Fibroblast of skin of abdomen (primary cell): ENCODE results near the gene MRPL33. TPM values are rescaled to one million over a fixed set of nuclear protein-coding genes. Genes with fewer than 3 reads are reported as not detected.

Experiments used
- DNase-seq: peaks from one replicate; pipeline ENCODE4 v3.0.0-alpha.2; 2013
- polyA plus RNA-seq, 2 experiments: library from polyadenylated mRNA; unstranded; fragments of 120-200 nt; gene quantifications; one replicate each; pipeline ENCODE4 v1.2.1, GENCODE V29; 2013; ENCODE audit not compliant: insufficient read length in 2 of 2

MRPL33 gene
- 94.0 TPM for polyA plus RNA-seq (2013, experiment 1 of 2; ENCODE audit: insufficient read length)
- polyA plus RNA-seq (2013, experiment 2 of 2; ENCODE audit: insufficient read length), result 87.7 TPM

DNA sequence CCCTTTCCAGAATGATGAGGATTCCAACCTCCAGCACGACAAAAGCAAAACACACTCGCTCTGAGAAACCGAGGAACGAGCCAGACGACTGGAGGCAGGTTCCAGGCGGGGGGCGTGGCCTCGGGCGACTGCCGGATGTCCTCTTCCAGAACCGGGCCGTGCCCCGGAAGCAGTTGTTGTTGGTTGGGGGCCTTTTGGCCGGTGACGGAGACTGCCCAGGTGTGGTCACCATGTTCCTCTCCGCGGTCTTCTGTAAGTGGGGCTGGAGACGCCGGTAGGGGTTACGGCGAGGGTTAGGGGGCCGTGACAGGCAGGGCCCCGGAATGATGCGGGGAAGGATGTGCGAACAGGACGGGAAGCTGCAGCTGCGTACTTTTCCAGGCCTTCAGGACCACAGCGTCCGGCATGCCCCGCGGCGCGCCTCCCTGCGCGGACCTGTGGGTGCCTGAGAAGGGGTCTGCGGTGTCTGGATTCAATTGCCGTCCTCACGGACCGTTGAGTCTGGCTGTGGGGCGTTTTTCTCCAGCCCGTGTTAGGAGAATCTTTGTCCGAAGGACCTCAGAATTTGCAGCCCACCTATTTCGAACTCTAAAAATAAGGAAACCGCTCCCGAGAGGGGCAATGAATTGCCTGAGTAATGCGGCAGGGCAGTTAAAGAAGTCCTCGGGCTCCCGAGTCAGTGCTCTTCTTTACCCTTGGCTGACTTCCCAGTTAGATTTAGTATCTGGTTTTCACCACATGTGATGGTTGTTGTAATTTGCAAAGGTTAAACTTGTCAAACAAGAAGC, at the start of gene MRPL33:
MRPL33 (plus strand) TSS at position 172 of the 788 bp plus-strand sequence; CDS start at position 231, 59 bp downstream.
- DNase-seq, result peak; percentile 88

DNA sequence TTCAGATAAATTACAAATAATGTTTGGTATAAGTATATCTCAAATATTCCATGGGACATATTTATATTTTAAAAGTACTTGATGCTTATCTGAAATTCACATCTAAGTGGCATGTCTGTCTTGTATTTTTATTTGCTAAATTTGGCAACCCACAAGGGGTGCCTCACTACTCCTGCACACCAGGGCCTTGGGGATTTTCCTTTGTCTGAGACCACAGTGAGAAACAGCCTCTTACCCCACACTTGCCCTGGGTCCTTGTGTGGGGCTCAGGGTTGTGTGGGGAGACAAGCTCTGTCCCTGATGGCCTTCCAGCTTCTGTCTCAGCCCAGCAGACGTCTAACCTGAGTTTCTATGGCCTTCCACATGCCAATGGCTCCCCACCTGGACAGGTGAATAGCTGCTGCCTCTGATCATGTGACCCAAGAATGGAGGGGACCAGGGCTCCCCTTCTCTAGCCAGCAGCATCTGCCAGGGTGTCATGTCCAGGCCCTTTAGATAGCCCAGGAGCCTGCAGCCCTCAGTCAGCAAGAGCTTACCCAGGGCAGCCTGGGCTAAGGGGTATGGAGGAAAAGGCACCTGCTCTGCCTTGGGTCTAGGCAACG, 49.5 kb upstream of the MRPL33 start:
- no peak for DNase-seq

DNA sequence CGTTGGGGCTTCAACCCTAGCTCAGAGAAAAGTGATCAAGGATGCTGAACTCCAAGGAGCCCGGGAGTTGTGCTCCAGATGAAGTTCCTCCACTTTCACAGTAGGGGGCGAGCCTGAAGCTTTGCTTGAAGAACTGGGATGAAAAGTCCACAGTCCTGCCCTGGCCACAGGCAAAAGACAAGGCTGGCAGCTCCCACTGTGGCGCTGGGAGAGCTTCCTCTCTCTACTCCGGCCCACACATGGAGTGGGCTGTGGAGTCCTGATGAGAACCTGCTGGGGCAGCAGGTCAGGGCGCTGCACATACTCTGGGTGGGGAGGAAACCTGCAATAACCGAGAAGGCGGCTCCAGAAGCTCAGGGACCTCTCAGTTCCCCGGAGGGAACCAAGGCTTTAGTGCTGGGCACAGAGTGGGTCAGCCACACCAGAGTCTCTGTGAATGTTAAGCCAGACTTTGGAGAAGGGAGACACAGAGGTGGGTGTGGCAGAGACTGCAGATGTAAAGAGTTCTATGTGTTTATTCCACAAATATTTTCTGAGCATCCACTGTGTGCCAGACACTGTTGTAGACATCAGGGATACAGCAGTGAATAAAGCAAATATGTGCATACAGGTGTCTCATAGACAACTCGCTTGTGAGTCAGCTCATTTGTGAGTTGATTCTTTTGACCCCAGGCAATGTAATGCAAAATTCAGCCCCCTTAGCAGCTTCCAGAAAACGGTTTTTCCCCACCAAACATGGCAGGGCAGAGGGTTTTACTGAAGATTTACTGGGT, 48.0 kb upstream of the MRPL33 start:
- DNase-seq, result peak; percentile 73

DNA sequence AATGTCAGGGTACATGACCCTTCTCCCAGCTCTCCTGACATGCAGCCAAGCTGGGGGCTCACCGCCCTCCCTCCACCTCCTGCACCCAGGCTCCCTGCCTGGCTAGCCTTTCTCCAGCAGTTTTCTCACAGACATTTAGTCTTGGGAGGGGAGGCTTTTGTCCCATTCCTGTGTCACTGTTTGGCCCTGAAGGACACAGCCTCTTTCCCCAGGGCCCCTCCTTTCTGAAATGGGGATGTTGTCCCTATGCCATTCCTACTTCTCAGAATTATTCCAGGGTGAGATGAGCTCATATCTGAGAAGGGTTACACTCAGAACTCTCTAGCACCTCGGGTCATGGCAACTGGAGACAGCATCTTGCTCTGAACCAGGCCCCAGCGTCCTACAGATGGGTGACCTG, 47.3 kb upstream of the MRPL33 start:
- no peak for DNase-seq

GRCh38 chr2:27724905-27725701, 46.4 kb upstream of the MRPL33 start:
- DNase-seq, result peak; percentile 44

DNA sequence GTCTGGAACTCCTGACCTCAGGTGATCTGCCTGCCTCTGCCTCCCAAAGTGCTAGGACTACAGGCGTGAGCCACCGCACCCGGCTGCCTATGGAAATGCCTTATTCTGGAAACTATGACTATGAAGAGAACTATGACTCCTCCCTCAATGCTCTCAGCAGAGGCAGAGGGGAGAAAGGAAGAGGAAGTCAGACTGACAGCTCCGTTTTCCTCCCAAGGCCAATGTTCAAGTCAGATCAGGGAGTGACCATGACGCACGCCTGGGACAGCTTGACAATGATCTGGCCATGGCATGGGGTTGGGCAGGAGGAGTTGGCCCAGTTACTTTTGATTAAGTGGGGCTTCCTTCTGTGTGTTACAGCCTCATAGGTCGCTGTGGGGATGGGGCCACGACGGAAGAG, 44.3 kb upstream of the MRPL33 start:
- DNase-seq, result no peak

DNA sequence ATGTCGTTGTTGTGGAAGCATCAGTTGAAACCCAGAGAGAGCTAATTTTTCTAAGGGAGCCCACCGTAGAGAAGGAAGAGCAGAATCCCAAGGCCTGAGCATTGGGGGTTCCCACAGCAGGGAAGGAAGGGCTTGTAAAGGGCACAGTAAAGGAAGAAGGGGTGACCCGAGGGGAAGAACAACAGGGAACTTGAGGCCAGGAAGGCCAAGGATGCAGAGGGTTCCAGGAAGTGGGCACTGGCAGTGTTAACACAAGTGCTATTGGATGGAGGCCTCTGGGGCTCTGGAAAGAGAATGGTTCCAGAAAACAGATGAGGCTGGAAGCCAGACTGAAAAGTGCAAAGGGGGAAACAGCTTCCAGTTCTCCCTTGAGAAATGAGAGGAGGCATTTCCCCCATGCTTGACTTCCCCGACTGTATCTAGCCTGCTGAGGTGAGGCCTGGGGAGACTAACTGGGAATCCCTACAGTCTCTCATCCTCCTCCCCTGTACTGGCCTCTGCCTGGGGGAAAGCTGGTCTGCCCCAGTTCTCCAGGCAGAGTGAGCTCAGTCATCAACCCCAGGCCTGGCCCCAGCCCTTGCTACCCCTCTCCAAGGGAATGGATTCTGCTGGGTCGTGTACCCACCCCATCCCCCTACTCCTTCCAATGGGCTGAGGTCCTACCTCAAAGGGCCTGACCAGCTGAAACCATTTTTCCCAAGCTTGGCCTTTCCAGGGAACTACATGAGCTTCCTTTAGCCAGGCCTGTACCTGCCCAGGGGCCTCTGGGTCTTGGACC, 43.2 kb upstream of the MRPL33 start:
- no peak for DNase-seq

- no peak for DNase-seq
Measured at GRCh38 chr2:27729198-27729597, 42.3 kb upstream of the MRPL33 start.

DNA sequence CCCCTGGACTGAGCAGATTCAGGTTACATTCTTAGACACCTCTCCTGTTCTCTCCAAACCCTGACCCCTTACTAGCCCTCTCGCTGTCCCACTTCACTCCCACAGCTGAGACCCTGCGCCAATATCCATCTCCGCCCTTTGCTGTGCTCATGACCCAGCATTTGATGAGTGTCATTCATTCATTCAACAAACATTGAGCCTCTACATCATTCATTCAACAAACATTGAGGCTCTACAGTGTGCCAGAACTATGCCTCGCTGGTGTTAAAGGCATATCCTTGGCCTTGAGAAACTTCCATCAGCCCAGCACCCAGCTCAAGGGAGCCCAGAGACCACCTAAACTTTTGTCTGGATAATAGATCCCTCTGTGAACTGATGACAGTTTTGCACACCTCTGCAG, 41.9 kb upstream of the MRPL33 start:
- DNase-seq, result no peak

- DNase-seq, result no peak
Measured at GRCh38 chr2:27730261-27730662, 41.3 kb upstream of the MRPL33 start.

DNA sequence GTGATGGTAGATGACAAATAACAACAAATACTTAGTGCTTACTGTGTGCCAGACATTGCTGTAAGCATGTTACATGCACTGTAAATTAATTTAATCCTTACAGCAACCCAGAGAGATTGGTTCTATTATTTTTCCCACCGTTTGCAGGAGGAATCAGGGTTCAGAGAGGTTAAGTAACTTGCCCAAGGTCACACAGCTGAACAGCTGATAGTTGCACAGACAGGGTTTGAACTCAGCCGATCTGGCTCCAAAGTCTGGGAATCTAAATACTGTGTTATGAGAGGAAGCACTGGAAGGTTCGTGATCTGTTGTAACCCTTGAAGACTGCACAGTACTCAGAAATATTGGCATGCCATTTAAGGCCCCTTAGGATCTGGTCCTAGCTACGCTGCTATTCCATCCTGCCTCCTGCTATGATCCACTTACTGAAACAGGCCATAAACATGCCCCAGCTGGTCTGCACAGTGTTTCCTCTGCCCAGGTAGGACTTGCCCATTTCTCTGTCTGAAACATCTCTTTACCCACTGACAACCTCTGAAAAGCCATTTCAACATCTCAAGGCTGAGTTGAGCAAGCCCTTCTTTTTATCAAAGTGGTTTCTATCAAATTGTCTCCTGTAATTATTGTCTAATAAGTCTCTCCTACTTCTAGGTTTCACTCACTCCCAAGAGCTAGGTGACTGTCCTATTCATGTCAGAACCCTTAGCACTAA, 40.4 kb upstream of the MRPL33 start:
- no peak for DNase-seq

DNA sequence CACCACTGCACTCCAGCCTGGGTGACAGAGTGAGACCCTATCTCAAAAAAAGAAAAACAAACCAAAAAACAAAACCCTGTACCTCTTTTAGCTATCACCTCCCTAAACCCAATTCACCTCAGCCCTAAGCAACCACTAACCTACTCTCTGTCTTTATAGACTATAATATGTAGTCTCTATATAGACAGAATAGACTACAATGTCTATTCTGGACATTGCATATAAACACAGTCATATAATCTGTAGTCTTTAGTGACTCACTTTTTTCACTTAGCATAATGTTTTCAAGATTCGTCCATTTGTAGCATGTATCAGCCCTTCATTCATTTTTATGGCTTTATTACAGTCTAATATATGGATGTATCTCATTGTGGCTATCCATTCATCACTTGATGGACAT, 37.2 kb upstream of the MRPL33 start:
- DNase-seq, result no peak

DNA sequence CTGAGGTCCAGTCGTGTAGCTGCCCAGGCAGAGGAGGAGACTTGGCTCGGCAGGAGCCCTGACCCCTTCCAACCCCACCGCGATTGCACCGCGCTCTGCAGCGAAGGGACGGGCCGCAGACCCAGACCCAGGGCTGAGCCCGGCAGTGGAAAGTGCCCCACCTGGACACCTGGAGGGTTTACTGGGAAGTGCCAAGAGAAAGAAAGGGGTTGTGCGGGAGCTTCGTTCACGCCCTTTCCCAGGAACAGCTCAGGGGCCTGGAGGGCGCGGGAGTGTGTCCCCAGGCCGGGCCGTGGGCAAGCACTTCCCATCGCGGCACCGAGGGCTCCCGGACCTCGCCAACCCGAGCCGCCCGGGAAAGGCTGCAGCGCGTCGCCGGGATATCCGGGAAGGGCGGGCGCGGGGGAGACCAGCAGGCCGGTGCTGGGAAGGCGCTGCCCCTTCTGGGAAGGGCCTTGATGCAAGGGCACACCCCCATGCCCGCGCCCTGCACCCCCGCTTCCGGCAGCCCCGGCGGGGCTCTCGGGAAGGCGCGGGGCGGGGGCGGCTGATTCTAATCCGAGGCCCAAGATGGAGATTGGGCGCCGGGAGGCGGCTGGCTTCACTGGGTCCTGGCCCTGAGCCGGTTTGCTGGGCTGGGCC, 36.1 kb upstream of the MRPL33 start:
- DNase-seq, result peak; percentile 72

- no peak for DNase-seq
Measured at GRCh38 chr2:27736031-27736889, 35.3 kb upstream of the MRPL33 start.

- no peak for DNase-seq
Measured at GRCh38 chr2:27736890-27737204, 34.7 kb upstream of the MRPL33 start.

DNA sequence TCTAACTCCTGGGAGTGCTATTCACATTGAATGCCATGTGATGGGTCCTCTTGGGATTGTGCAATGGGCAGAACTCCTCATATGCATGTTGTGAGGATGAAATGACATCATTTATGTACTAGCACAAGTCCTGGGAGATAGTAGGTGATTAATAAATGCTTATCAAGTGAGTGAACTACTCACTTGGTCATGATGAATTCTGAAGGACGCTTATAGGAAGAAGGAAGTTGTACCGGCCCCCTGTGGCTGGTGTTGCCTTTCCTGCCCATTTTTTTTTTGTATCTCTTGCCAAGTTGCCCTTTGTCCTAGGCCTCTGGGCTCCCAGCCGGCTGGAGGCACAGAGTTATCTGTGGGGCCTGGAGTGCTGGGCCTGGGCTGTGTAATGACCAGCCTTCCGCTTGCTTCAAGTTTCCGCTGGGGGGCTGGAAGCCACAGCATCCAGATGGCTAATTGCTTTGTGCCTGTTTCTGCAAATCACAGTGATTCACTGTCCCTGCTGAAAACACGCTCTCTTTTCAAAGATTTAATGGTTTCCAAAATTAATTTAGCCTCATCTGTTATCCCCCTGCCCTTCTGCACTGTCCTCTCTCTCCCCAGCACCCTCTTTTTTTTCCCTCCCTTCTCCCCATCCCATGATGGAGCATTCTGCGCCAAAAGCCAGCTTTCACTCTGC, 33.7 kb upstream of the MRPL33 start:
- DNase-seq, result peak; percentile 58

DNA sequence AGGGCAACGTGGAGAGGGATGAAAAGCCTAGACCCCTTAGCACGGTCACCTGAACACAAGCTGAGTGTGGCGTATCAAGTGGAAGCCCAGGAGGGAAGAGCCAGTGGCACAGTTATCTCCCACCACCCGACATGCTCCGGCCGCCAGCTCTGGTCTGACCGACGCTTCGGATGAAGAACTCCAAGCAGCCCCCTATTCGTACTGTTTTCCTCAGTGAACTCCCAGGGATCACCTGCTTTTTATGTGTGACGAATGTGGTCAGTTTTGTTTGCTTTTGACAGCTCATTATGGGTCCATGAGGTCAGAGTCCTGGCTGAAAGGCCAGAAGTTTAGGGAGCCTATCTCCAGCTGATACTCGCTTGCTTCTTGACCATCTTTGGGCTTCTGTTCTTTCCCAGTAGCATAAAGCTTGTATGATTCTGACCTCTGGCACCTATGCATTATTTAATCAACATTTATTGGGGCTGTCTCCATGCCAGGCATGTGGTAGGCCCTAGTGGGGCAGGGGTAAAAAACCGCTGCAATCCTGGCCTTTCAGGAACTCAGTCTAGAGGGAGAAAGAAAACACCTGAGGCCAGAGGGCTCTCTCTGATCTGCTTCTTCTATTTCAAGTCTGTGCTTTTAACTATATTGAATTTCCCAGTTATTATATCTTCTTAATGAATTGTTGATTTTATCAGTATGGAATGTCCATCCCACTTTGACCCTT, 33.0 kb upstream of the MRPL33 start:
- DNase-seq, result no peak

DNA sequence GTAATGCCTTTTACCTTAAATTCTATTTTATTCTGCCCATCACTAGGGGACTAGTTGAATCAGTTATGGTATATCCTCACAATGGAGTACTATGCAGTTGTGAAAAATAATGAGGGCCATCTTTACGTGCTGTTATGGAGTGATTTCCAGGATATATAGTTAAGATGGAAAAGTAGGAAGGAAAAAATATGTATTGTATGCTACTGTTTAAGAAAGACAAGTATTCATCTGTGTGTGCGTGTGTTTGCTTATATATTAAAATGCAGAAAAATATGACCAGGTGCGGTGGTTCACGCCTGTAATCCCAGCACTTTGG, 32.5 kb upstream of the MRPL33 start:
- no peak for DNase-seq

- DNase-seq, result no peak
Measured at GRCh38 chr2:27741673-27742072, 29.8 kb upstream of the MRPL33 start.
